Mesenchymal stem cell (in vitro differentiated cells and primary cell): Measurements from ENCODE around the gene PTPN1.
A peak's percentile ranks its signal among the peaks of the same experiment; 100 is the strongest.

Experiments used
- DNase-seq: peaks from one replicate; pipeline ENCODE4 v3.0.0-alpha.2; 2013
- H2AFZ ChIP-seq: one replicate; pipeline ENCODE4 v1.6.1; 2013; ENCODE audit warnings: low read depth, mild to moderate bottlenecking, control low read depth, inconsistent platforms, low read length, moderate library complexity
- H2AK5ac ChIP-seq: 2 replicates; pipeline ENCODE4 v1.6.1; 2013; ENCODE audit warnings: low read length, moderate library complexity, mild to moderate bottlenecking, inconsistent platforms; ENCODE audit not compliant: severe bottlenecking
- H2BK120ac ChIP-seq: one replicate; pipeline ENCODE4 v1.6.1; 2013; ENCODE audit warnings: low read depth, mild to moderate bottlenecking, inconsistent platforms, low read length, moderate library complexity
- H2BK12ac ChIP-seq, 2 experiments: one replicate each; pipeline ENCODE4 v1.6.1; 2013; ENCODE audit warnings: inconsistent platforms in 2 of 2, low read length in 2 of 2, mild to moderate bottlenecking in 2 of 2, moderate library complexity in 2 of 2, control low read depth in 1 of 2
- H2BK15ac ChIP-seq: one replicate; pipeline ENCODE4 v1.6.1; 2013; ENCODE audit warnings: mild to moderate bottlenecking, low read depth, inconsistent platforms; ENCODE audit not compliant: poor library complexity, severe bottlenecking
- H2BK5ac ChIP-seq: 2 replicates; pipeline ENCODE4 v1.6.1; 2013; ENCODE audit warnings: low read depth, mild to moderate bottlenecking, low read length, control low read depth, inconsistent platforms; ENCODE audit not compliant: poor library complexity, severe bottlenecking
- H3K14ac ChIP-seq, 2 experiments: one replicate each; pipeline ENCODE4 v1.6.1; 2013; ENCODE audit warnings: inconsistent platforms in 2 of 2, low read length in 2 of 2, control low read depth in 1 of 2, mild to moderate bottlenecking in 1 of 2, moderate library complexity in 1 of 2
- H3K18ac ChIP-seq, 2 experiments: one replicate each; pipeline ENCODE4 v1.6.1; 2013; ENCODE audit warnings: inconsistent platforms in 2 of 2, low read length in 2 of 2, control low read depth in 1 of 2, low read depth in 1 of 2, mild to moderate bottlenecking in 1 of 2
- H3K23ac ChIP-seq, 2 experiments: one replicate each; pipeline ENCODE4 v1.6.1; 2013; ENCODE audit warnings: inconsistent platforms in 2 of 2, low read length in 2 of 2, mild to moderate bottlenecking in 2 of 2, moderate library complexity in 2 of 2, control low read depth in 1 of 2
- H3K27ac ChIP-seq: 2 replicates; pipeline ENCODE4 v1.5.1; 2013; ENCODE audit warnings: mild to moderate bottlenecking, moderate library complexity, low read length, control low read depth, inconsistent platforms; ENCODE audit not compliant: poor library complexity, severe bottlenecking
- H3K27me3 ChIP-seq, 2 experiments: 2 replicates each; pipeline versions ENCODE4 v1.6.1 to v1.7.0; 2013; ENCODE audit warnings: low read length in 2 of 2, mild to moderate bottlenecking in 2 of 2, moderate library complexity in 2 of 2, control low read depth in 1 of 2, inconsistent platforms in 1 of 2; ENCODE audit not compliant: control insufficient read depth in 1 of 2, insufficient read depth in 1 of 2
- H3K36me3 ChIP-seq, 2 experiments: 2 replicates each; pipeline versions ENCODE4 v1.6.1 to v1.7.0; 2013; ENCODE audit warnings: low read length in 2 of 2, control low read depth in 1 of 2, inconsistent platforms in 1 of 2, low read depth in 1 of 2, mild to moderate bottlenecking in 1 of 2; ENCODE audit not compliant: insufficient read depth in 2 of 2, control insufficient read depth in 1 of 2
- H3K4ac ChIP-seq, 2 experiments: one replicate each; pipeline ENCODE4 v1.6.1; 2013; ENCODE audit warnings: inconsistent platforms in 2 of 2, low read length in 2 of 2, mild to moderate bottlenecking in 2 of 2, moderate library complexity in 2 of 2, control low read depth in 1 of 2, low read depth in 1 of 2
- H3K4me1 ChIP-seq: 2 replicates; pipeline ENCODE4 v1.6.1; 2013; ENCODE audit warnings: low read depth, low read length, control low read depth; ENCODE audit not compliant: control insufficient read depth, insufficient read depth
- H3K4me2 ChIP-seq: 2 replicates; pipeline ENCODE4 v1.6.1; 2013; ENCODE audit warnings: low read length, mild to moderate bottlenecking, inconsistent platforms; ENCODE audit not compliant: poor library complexity, severe bottlenecking
- H3K4me3 ChIP-seq, 2 experiments: 2 replicates each; pipeline versions ENCODE4 v1.5.1 to v1.7.0; 2013; ENCODE audit warnings: low read length in 2 of 2, mild to moderate bottlenecking in 2 of 2, control low read depth in 1 of 2, low read depth in 1 of 2; ENCODE audit not compliant: insufficient read depth in 1 of 2
- H3K79me1 ChIP-seq: replicated peaks from 2 replicates; pipeline ENCODE4 v1.6.1; 2013; ENCODE audit warnings: mild to moderate bottlenecking, control low read depth, low read length, inconsistent platforms; ENCODE audit not compliant: poor library complexity, severe bottlenecking
- H3K9ac ChIP-seq: 2 replicates; pipeline ENCODE4 v1.7.0; 2013; ENCODE audit warnings: mild to moderate bottlenecking, low read length, moderate library complexity
- H3K9me3 ChIP-seq: 2 replicates; pipeline ENCODE4 v1.7.0; 2013; ENCODE audit warnings: mild to moderate bottlenecking, low read length; ENCODE audit not compliant: control insufficient read depth
- H4K8ac ChIP-seq: one replicate; pipeline ENCODE4 v1.6.1; 2013; ENCODE audit warnings: inconsistent platforms, mild to moderate bottlenecking, low read length, moderate library complexity
- H4K91ac ChIP-seq: one replicate; pipeline ENCODE4 v1.6.1; 2013; ENCODE audit warnings: mild to moderate bottlenecking, low read length, inconsistent platforms
- WGBS: methylation state at CpG from one replicate; pipeline ENCODE4 v1.1.7; 2013; ENCODE audit warnings: mixed read lengths; 5-methylcytosine and 5-hydroxymethylcytosine counted together

Gene PTPN1

GRCh38 chr20:50498071-50498776, 12.0 kb upstream of the PTPN1 start:
- Histone ChIP-seq H3K18ac (no peak overlapping the region), H2AFZ (no peak overlapping the region)

GRCh38 chr20:50499938-50500337, 10.2 kb upstream of the PTPN1 start:
- no peak overlapping the region for H3K14ac ChIP-seq
- no peak for DNase-seq
- peak overlapping the region in 1 of 2 experiments; percentile 35 for H2BK12ac ChIP-seq
- H3K27ac ChIP-seq, result no peak overlapping the region
- WGBS, result 96% methylated on average over 3 of the region's 3 CpGs
- H3K4me2 ChIP-seq, result no peak overlapping the region
- H2AFZ ChIP-seq, result no peak overlapping the region
- H4K91ac ChIP-seq, result no peak overlapping the region
- H2BK120ac ChIP-seq, result no peak overlapping the region
- H3K4ac ChIP-seq, result peak overlapping the region in 1 of 2 experiments; percentile 62
- H3K9ac ChIP-seq, result no peak overlapping the region
- H3K79me1 ChIP-seq, result no peaks in the 10 kb centered on the region
- H3K4me1 ChIP-seq, result peaks cover 2% of the 10 kb centered on the region
- H3K27me3 ChIP-seq, result no peaks in the 10 kb centered on the region
- no peak overlapping the region for H2AK5ac ChIP-seq
- H3K4me3 ChIP-seq, result no peak overlapping the region
- no peaks in the 10 kb centered on the region for H3K9me3 ChIP-seq
- no peak overlapping the region for H2BK5ac ChIP-seq
- no peak overlapping the region for H4K8ac ChIP-seq
- H3K18ac ChIP-seq, result no peak overlapping the region
- H3K36me3 ChIP-seq, result no peaks in the 10 kb centered on the region
- no peak overlapping the region for H2BK15ac ChIP-seq
- no peak overlapping the region for H3K23ac ChIP-seq

More at GRCh38 chr20:50498071-50498776, 12.0 kb upstream of the PTPN1 start:
- Histone ChIP-seq H3K9me3 (no peaks in the 10 kb centered on the region), H2BK15ac (no peak overlapping the region), H4K91ac (no peak overlapping the region), H3K9ac (peak overlapping the region; percentile 46), H2BK5ac (no peak overlapping the region), H3K27ac (no peak overlapping the region), H3K23ac (no peak overlapping the region), H2BK120ac (no peak overlapping the region), H3K79me1 (no peaks in the 10 kb centered on the region), H3K27me3 (no peaks in the 10 kb centered on the region), H3K4me3 (no peak overlapping the region), H3K4me2 (no peak overlapping the region), H3K14ac (no peak overlapping the region), H3K4me1 (peaks cover 1% of the 10 kb centered on the region), H2AK5ac (no peak overlapping the region), H2BK12ac (no peak overlapping the region), H3K36me3 (no peaks in the 10 kb centered on the region), H3K4ac (no peak overlapping the region), H4K8ac (no peak overlapping the region)
- WGBS, result 86% methylated on average over 3 of the region's 5 CpGs
- peak; percentile 65 for DNase-seq

- no peak overlapping the region for H2AK5ac ChIP-seq
- peaks cover 3% of the 10 kb centered on the region for H3K4me1 ChIP-seq
- H3K36me3 ChIP-seq, result no peaks in the 10 kb centered on the region
- H3K79me1 ChIP-seq, result no peaks in the 10 kb centered on the region
- H2BK15ac ChIP-seq, result peak overlapping the region; percentile 6
- H3K4ac ChIP-seq, result no peak overlapping the region
- peak overlapping the region; percentile 64 for H3K9ac ChIP-seq
- no peaks in the 10 kb centered on the region for H3K9me3 ChIP-seq
- no peak overlapping the region for H4K91ac ChIP-seq
- H2BK12ac ChIP-seq, result peak overlapping the region in 1 of 2 experiments; percentile 10
- no peak overlapping the region for H3K4me3 ChIP-seq
- peak overlapping the region in 1 of 2 experiments; percentile 3 for H3K14ac ChIP-seq
- DNase-seq, result no peak
- H3K4me2 ChIP-seq, result no peak overlapping the region
- H3K27ac ChIP-seq, result no peak overlapping the region
- no peak overlapping the region for H2BK120ac ChIP-seq
- no peak overlapping the region for H3K18ac ChIP-seq
- H4K8ac ChIP-seq, result no peak overlapping the region
- H2AFZ ChIP-seq, result no peak overlapping the region
- no peaks in the 10 kb centered on the region for H3K27me3 ChIP-seq
- 83% methylated on average over 9 of the region's 12 CpGs for WGBS
- H2BK5ac ChIP-seq, result no peak overlapping the region
- no peak overlapping the region for H3K23ac ChIP-seq
Measured at GRCh38 chr20:50501972-50502745, 8.0 kb upstream of the PTPN1 start.

GRCh38 chr20:50504231-50504823, 5.9 kb upstream of the PTPN1 start:
- WGBS, result 48% methylated on average over 3 of the region's 4 CpGs
- peak overlapping the region; percentile 21 for H3K27ac ChIP-seq
- peak overlapping the region; percentile 52 to 75 for H3K4ac ChIP-seq
- H3K9me3 ChIP-seq, result no peaks in the 10 kb centered on the region
- no peak overlapping the region for H2AK5ac ChIP-seq
- H3K14ac ChIP-seq, result no peak overlapping the region
- H2BK15ac ChIP-seq, result no peak overlapping the region
- peak overlapping the region; percentile 87 for H4K91ac ChIP-seq
- peak overlapping the region; percentile 32 to 65 for H2BK12ac ChIP-seq
- H2BK120ac ChIP-seq, result peak overlapping the region; percentile 21
- peak overlapping the region; percentile 64 to 81 for H3K18ac ChIP-seq
- peak overlapping the region; percentile 39 for H2AFZ ChIP-seq
- peak; percentile 87 for DNase-seq
- no peaks in the 10 kb centered on the region for H3K27me3 ChIP-seq
- peak overlapping the region; percentile 64 for H3K9ac ChIP-seq
- H2BK5ac ChIP-seq, result no peak overlapping the region
- no peaks in the 10 kb centered on the region for H3K36me3 ChIP-seq
- H3K79me1 ChIP-seq, result no peaks in the 10 kb centered on the region
- H3K4me3 ChIP-seq, result no peak overlapping the region
- H4K8ac ChIP-seq, result peak overlapping the region; percentile 50
- no peak overlapping the region for H3K4me2 ChIP-seq
- peaks cover 8% of the 10 kb centered on the region for H3K4me1 ChIP-seq
- no peak overlapping the region for H3K23ac ChIP-seq
